Epithelial cell of proximal tubule (primary cell): Measurements from ENCODE around the gene PRR22. TPM values are rescaled to one million over a fixed set of nuclear protein-coding genes. Genes with fewer than 3 reads are reported as not detected.
A peak's percentile ranks its signal among the peaks of the same experiment; 100 is the strongest.

Experiments
- DNase-seq: peaks from one replicate; pipeline ENCODE4 v3.0.0-alpha.2; 2011; ENCODE audit warnings: low read depth
- H3K4me3 ChIP-seq: 2 replicates; pipeline ENCODE4 v1.5.1; 2011; ENCODE audit warnings: low read depth, mild to moderate bottlenecking, low read length
- total RNA-seq: library from RNA; depleted of rRNA; stranded (reverse); fragments of >200 nt; gene quantifications from 2 replicates; pipeline ENCODE4 v1.2.3, GENCODE V29; 2015
- TF ChIP-seq, protein P1 (sequence below): conservative IDR thresholded peaks from 2 replicates; pipeline ENCODE4 v1.5.1; 2012; ENCODE audit warnings: low read depth, mild to moderate bottlenecking, low read length

Gene PRR22
- total RNA-seq: 1.5 TPM in 1 of 2 replicates, not detected in the other

GRCh38 chr19:5784581-5785147, at the start of gene PRR22:
Gene PRR22 (minus strand): TSS chr19:5784746. CDS start chr19:5784660, 86 bp downstream.
- TF ChIP-seq, protein P1, sequence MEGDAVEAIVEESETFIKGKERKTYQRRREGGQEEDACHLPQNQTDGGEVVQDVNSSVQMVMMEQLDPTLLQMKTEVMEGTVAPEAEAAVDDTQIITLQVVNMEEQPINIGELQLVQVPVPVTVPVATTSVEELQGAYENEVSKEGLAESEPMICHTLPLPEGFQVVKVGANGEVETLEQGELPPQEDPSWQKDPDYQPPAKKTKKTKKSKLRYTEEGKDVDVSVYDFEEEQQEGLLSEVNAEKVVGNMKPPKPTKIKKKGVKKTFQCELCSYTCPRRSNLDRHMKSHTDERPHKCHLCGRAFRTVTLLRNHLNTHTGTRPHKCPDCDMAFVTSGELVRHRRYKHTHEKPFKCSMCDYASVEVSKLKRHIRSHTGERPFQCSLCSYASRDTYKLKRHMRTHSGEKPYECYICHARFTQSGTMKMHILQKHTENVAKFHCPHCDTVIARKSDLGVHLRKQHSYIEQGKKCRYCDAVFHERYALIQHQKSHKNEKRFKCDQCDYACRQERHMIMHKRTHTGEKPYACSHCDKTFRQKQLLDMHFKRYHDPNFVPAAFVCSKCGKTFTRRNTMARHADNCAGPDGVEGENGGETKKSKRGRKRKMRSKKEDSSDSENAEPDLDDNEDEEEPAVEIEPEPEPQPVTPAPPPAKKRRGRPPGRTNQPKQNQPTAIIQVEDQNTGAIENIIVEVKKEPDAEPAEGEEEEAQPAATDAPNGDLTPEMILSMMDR: no peak
- DNase-seq: no peak

DNA sequence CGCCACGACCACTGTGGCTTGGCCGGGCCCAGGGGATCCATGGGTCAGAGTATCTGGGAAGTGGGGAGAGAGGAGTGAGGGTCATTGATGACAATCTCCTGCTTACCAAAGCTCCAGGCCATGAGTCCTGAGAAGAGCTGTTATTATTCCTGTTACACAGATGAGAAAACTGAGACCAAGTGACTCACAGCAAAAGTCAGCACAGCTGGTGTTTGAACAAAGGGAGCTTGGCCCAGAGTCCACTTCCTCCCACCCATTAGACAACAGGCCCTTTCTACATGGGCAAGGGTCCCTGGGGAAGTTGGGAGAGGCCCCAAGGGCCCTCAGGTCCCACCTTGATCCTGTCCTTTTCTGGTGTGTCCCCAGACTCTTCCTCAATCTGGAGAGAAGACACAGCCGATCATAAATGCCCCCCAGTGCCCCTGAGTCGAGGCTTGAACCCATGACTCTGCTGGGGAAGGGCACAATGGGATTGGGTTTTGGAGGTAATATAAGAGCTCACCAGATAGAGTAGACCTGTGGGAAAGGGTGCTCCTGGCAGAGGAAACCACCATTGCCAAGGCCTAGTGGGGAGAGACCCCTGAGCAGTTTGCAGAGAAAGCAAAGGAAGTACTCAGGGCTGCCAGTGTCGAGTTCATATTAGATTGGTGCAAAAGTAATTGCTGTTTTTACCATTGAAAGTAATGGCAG, 48.1 kb upstream of the PRR22 start:
- no peak overlapping the region for H3K4me3 ChIP-seq
- DNase-seq: no peak
- TF ChIP-seq, protein P1: no peak

More at GRCh38 chr19:5784581-5785147, at the start of gene PRR22:
- H3K4me3 ChIP-seq: no peak within 1 kb of the TSS

DNA sequence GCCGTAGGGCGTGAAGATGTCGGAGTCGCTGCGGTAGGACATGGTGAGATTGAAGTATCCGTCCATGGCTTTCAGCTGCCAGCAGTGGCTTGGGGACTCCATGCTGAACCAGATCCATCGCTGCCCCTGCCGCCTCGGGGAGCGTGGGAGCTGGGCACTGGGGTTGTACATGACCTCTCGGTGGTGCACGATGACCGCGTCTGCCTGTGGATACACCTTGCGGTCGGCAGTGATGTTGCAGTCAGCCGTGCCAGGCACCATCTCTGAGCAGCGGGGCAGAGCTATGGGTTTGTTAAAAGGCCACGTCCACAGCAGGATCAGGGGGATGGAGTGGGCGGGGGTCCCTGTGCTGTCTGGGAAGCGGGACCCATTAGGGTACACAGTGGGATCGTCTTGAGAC, 47.5 kb upstream of the PRR22 start:
- no peak overlapping the region for H3K4me3 ChIP-seq
- DNase-seq: no peak
- TF ChIP-seq, protein P1: peak; percentile 27

DNA sequence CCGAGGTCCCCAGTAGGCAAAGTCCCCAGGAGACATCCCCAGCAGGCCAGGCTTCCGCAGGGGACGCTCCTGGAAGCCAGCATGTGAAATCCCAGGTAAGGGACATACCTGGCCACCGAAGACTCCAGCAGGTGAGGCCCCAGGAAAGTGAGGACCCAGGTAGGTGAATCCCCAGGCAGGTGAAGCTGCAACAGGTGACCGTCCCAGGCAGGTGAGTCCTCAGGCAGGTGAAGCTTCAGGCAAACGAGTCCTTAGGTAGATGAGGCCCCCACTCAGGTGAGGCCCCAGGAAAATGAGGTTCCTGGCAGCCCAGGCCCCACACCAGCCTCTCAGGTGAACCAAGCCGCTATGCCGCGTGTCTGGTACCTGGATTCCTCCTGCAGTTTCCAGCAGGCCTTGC, 46.6 kb upstream of the PRR22 start:
- no peak for DNase-seq
- TF ChIP-seq, protein P1: no peak
- H3K4me3 ChIP-seq: no peak overlapping the region

DNA sequence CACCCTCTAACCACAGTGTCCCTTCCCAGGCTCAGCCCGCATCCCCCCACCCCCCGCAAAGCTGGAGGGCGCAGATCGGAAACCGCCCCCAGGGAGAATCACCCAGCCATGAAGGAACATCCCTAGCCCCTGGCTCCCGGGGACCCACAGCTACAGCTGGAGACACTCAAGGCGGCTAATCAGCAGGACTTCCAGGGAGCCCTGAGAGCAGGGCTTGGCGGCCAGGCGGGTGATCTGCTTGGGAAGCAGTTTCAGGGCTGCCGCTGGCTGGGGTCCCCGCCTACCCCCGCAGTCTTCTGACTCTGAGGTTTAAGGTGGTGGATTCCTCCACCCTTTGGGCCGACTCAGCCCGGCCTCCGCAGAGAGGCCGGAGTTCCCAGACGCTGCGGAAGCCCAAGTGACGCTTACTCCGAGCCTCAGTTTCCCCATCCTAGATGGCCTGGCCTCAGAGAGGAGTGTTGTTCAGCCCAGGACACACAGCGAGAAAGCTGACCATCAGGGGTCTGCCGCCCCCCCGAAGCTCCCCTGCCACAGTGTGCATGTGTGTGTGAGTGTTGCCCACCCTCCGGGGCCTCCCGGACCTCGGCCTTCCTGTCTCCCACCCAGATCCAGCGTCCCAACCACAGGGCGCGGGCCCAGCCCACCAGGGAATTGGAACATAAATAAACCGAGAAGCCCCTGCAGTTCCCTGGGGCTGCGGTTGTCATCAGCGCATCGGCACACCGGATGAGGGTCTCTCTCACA, 45.2 kb upstream of the PRR22 start:
- peak overlapping the region; percentile 97 for H3K4me3 ChIP-seq
- TF ChIP-seq, protein P1: no peak
- DNase-seq: no peak

- peak overlapping the region; percentile 97 for H3K4me3 ChIP-seq
- no peak for DNase-seq
- TF ChIP-seq, protein P1: peak; percentile 15
Measured at GRCh38 chr19:5828661-5829566, 44.4 kb upstream of the PRR22 start.
